HG03565 (cell line): ENCODE results near the gene LRIF1.
"Not testable (repeated sequence)": the region's sequence is repeated elsewhere in the genome, so short reads cannot be mapped to it uniquely, and the experiment has no call there.

Source experiments
- ATAC-seq: cut with Tn5 transposase; IDR thresholded peaks from one replicate; pipeline ENCODE4 v1.9.1; 2021; ENCODE audit warnings: mild to moderate bottlenecking, moderate library complexity; ENCODE audit not compliant: unreplicated experiment

Gene LRIF1

GRCh38 chr1:110951161-110951560 is 12.6 kb downstream of the LRIF1 start:
- no peak for ATAC-seq

DNA sequence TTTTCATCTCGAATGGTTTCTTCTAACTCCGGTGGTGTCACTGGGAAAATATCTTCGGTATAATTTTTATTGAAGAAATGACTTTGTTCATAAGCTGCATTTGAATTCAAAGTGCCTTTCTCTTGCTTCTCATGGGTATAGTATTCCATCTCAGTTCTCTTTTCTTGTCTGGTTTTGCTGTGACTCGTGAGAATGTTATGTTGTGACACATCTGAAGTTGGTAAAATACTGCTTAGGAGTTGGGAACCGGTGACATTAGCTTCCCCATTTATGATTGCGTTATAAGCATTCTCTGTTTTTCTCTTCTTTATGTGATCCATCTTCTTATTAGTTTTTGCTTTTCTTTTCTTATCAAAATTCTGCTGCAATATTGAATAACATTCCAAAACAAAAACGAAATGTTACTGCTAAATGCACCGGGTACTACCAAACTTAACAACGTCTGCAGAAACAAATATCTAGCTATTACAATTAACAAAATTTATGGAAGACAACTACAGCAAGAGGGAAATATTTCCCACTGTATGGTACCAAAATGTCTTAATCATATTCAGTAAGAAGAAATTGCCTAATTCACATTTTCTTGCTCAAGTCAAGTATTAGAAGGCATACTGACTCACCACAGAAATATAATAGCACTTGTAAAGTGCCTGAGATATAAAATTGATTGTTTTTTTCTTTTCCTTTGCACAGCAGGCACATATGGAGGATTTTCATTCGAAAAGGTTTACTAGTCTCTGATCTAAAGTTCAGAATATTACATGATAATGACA is 15.5 kb downstream of the LRIF1 start:
- no peak for ATAC-seq

GRCh38 chr1:110945626-110946025 is 18.1 kb downstream of the LRIF1 start:
- no peak for ATAC-seq

- ATAC-seq = no peak
Measured at GRCh38 chr1:110944806-110945205, 18.9 kb downstream of the LRIF1 start.

GRCh38 chr1:110936567-110936966 is 27.2 kb downstream of the LRIF1 start:
- ATAC-seq = no peak

DNA sequence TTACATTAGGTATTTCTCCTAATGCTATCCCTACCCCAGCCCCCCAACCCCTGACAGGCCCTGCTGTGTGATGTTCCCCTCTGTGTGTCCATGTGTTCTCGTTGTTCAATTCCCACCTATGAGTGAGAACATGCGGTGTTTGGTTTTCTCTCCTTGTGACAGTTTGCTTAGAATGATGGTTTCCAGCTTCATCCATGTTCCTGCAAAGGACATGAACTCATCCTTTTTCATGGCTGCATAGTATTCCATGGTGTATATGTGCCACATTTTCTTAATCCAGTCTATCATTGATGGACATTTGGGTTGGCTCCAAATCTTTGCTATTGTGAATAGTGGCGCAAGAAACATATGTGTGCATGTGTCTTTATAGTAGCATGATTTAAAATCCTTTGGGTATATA is 32.6 kb downstream of the LRIF1 start:
- not testable (repeated sequence) for ATAC-seq

DNA sequence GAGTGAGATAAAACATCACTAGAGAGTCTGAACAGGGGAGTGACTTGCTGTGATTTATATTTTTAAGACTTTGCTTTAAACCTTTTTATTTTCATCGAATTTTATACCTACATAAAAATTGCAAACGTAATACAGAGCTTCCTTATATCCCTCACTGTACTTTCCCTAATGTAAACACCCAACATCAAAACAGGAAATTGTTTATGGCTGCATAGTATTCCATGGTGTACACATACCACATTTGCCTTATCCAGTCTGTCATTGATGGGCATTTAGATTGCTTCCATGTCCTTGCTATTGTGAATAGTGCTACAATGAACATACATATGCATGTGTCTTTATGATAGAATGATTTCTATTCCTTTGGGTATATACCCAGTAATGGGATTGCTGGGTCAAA is 34.8 kb downstream of the LRIF1 start:
- ATAC-seq = no peak

- no peak for ATAC-seq
Measured at GRCh38 chr1:110928191-110928590, 35.5 kb downstream of the LRIF1 start.

GRCh38 chr1:110927484-110928075 is 36.1 kb downstream of the LRIF1 start:
- no peak for ATAC-seq

GRCh38 chr1:110921953-110922352 is 41.8 kb downstream of the LRIF1 start:
- no peak for ATAC-seq

DNA sequence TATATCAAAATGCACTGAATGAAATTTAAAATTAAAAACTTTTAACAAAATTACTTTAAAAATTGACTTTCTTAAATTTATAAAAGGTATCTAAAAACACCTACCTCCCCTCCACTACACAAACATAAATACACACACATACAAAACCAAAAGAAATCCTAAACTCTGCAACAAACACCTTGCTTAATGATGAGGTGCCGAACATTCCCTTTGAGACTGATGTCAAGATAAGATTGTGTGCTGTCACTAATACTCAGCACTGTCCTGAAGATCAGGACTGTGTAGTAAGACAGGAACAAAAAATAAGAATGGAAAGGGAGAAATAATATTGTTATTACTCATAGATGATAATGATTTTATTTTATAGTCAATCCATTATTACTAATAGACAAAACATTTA is 45.7 kb downstream of the LRIF1 start:
- ATAC-seq = no peak

GRCh38 chr1:110916669-110917306 is 46.9 kb downstream of the LRIF1 start:
- ATAC-seq = no peak

GRCh38 chr1:110916274-110916668 is 47.5 kb downstream of the LRIF1 start:
- ATAC-seq = no peak

- no peak for ATAC-seq
Measured at GRCh38 chr1:110915804-110916203, 47.9 kb downstream of the LRIF1 start.

GRCh38 chr1:110914676-110915075 is 49.0 kb downstream of the LRIF1 start:
- ATAC-seq = no peak

- ATAC-seq = no peak
Measured at GRCh38 chr1:110912784-110913183, 50.9 kb downstream of the LRIF1 start.

DNA sequence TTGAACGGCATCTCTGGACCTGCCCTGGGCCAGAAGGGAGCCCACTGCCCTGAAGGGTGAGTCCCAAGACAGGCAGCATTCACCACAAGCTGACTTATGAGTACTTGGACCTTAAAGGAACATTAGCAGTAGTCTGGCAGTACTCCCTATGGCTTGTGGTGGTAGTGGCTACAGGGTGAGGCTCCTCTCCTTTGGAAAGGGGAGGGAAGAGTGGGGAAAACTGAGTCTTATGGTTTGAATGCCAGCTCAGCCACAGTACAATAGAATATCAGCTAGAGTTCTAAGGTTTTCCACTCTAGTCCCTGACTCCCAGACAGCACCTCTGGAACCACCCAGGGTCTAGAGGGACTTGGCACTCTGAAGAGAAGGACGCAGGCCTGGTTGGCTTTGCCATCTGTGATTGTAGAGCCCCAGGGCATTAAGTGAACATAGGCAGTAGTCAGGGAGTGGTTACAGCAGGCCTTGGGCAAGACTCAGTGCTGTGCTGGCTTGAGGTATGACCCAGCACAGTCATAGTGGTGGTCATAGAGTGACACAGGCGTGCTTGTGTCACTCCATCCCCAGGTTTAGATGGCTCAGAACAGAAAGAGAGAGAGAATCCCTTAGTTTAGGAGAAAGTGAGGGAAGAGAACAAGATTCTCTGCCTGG is 59.7 kb downstream of the LRIF1 start:
- no peak for ATAC-seq

DNA sequence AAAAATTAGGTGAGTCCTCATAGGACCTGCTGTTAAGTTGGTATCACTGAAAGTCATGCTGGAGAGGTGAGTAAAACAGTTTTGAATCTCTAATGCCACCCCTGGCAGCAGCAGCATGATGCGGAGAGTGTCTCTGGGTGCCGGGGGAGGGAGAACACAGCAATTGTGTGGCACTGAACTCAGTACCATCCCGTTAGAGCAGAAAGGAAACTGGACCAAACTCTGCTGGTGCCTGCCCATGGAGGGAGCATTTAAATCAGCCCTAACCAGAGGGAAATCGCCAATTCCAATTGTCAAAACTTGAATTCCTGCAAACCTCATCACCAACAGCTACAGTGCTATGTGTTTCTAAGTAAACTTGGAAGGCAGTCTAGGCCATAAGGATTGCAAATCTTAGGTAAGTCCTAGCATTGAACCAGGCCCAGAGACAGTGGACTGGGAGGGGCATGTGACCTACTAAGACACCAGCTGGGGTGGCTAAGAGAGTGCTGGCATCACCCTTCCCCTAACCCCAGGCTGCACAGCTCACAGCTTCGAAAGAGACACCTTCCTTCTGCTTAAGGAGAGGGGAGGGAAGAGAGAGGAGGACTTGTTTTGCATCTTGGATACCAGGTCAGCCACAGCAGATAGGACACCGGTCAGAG is 60.8 kb downstream of the LRIF1 start:
- no peak for ATAC-seq

- no peak for ATAC-seq
Measured at GRCh38 chr1:110899458-110899843, 64.3 kb downstream of the LRIF1 start.

GRCh38 chr1:110898734-110899457 is 64.8 kb downstream of the LRIF1 start:
- no peak for ATAC-seq

DNA sequence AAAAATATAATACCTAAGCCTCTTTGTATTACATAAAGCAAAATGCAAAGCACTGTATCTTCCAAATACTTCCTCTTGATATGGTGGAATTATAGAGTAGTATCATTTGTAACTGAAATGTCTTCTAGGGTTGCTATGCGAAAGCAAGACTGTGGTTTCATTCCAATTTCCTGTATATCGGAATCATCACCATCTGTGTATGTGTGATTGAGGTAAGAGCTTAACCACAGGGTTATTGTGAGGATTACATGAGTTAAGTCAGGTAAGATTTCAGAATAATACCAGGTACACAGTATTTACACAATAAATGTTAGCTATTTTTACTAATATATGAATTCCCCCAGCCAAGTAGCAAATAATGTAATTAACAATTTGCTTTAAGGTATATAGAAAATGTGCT is 66.0 kb downstream of the LRIF1 start:
- ATAC-seq = no peak
